ENCODE measurements around the gene CACNA2D4.

The CACNA2D4 gene

GRCh38 chr12:1845886-1846285 is 72.6 kb downstream of the CACNA2D4 start:
- H3K4me3 ChIP-seq (ENCODE audit: insufficient read depth, low read depth, low read length): no peak overlapping the region
- WGBS, 2 experiments: 94% methylated on average over 5 of the region's 5 CpGs
- H3K36me3 ChIP-seq (ENCODE audit: control insufficient read depth, insufficient read depth, low read length): no peaks in the 10 kb centered on the region
- H3K27ac ChIP-seq (ENCODE audit: insufficient read depth, low read depth, low read length, poor library complexity, severe bottlenecking): no peak overlapping the region
- H3K27me3 ChIP-seq (ENCODE audit: control insufficient read depth, insufficient read depth, low read length, poor library complexity, severe bottlenecking): peaks cover 4% of the 10 kb centered on the region
- no peaks in the 10 kb centered on the region for H3K9me3 ChIP-seq (ENCODE audit: control insufficient read depth, low read length)
- H3K4me1 ChIP-seq (ENCODE audit: control insufficient read depth, insufficient read depth, low read length): peaks cover 4% of the 10 kb centered on the region

- 93 to 95% methylated on average over 14 of the region's 14 CpGs for WGBS, 2 experiments
- Histone ChIP-seq H3K27me3 (ENCODE audit: control insufficient read depth, insufficient read depth, low read length, poor library complexity, severe bottlenecking) (peaks cover 4% of the 10 kb centered on the region), H3K9me3 (ENCODE audit: control insufficient read depth, low read length) (no peaks in the 10 kb centered on the region), H3K27ac (ENCODE audit: insufficient read depth, low read depth, low read length, poor library complexity, severe bottlenecking) (no peak overlapping the region), H3K4me3 (ENCODE audit: insufficient read depth, low read depth, low read length) (no peak overlapping the region), H3K4me1 (ENCODE audit: control insufficient read depth, insufficient read depth, low read length) (peaks cover 4% of the 10 kb centered on the region), H3K36me3 (ENCODE audit: control insufficient read depth, insufficient read depth, low read length) (no peaks in the 10 kb centered on the region)
These were observed 73.0 kb downstream of the CACNA2D4 start for GRCh38 chr12:1845427-1845826.

GRCh38 chr12:1844661-1845409 is 73.6 kb downstream of the CACNA2D4 start:
- peaks cover 4% of the 10 kb centered on the region for H3K4me1 ChIP-seq (ENCODE audit: control insufficient read depth, insufficient read depth, low read length)
- no peak overlapping the region for H3K4me3 ChIP-seq (ENCODE audit: insufficient read depth, low read depth, low read length)
- no peaks in the 10 kb centered on the region for H3K36me3 ChIP-seq (ENCODE audit: control insufficient read depth, insufficient read depth, low read length)
- no peak overlapping the region for H3K27ac ChIP-seq (ENCODE audit: insufficient read depth, low read depth, low read length, poor library complexity, severe bottlenecking)
- H3K27me3 ChIP-seq (ENCODE audit: control insufficient read depth, insufficient read depth, low read length, poor library complexity, severe bottlenecking): peaks cover 4% of the 10 kb centered on the region
- WGBS, 2 experiments: 56 to 57% methylated on average over 12 of the region's 12 CpGs
- no peaks in the 10 kb centered on the region for H3K9me3 ChIP-seq (ENCODE audit: control insufficient read depth, low read length)

GRCh38 chr12:1844223-1844622 is 74.2 kb downstream of the CACNA2D4 start:
- H3K27me3 ChIP-seq (ENCODE audit: control insufficient read depth, insufficient read depth, low read length, poor library complexity, severe bottlenecking): peaks cover 4% of the 10 kb centered on the region
- 68% methylated on average over 10 of the region's 10 CpGs for WGBS, 2 experiments

GRCh38 chr12:1843641-1844005 is 74.8 kb downstream of the CACNA2D4 start:
- WGBS, 2 experiments: 90 to 91% methylated on average over 3 of the region's 3 CpGs
- Histone ChIP-seq H3K27me3 (ENCODE audit: control insufficient read depth, insufficient read depth, low read length, poor library complexity, severe bottlenecking) (peaks cover 4% of the 10 kb centered on the region), H3K9me3 (ENCODE audit: control insufficient read depth, low read length) (no peaks in the 10 kb centered on the region), H3K4me1 (ENCODE audit: control insufficient read depth, insufficient read depth, low read length) (peaks cover 4% of the 10 kb centered on the region), H3K36me3 (ENCODE audit: control insufficient read depth, insufficient read depth, low read length) (no peaks in the 10 kb centered on the region), H3K4me3 (ENCODE audit: insufficient read depth, low read depth, low read length) (no peak overlapping the region), H3K27ac (ENCODE audit: insufficient read depth, low read depth, low read length, poor library complexity, severe bottlenecking) (no peak overlapping the region)

More at GRCh38 chr12:1844223-1844622, 74.2 kb downstream of the CACNA2D4 start:
- no peaks in the 10 kb centered on the region for H3K9me3 ChIP-seq (ENCODE audit: control insufficient read depth, low read length)
- no peaks in the 10 kb centered on the region for H3K36me3 ChIP-seq (ENCODE audit: control insufficient read depth, insufficient read depth, low read length)
- H3K4me3 ChIP-seq (ENCODE audit: insufficient read depth, low read depth, low read length): no peak overlapping the region
- H3K27ac ChIP-seq (ENCODE audit: insufficient read depth, low read depth, low read length, poor library complexity, severe bottlenecking): no peak overlapping the region
- peaks cover 4% of the 10 kb centered on the region for H3K4me1 ChIP-seq (ENCODE audit: control insufficient read depth, insufficient read depth, low read length)

- H3K27me3 ChIP-seq (ENCODE audit: control insufficient read depth, insufficient read depth, low read length, poor library complexity, severe bottlenecking): peaks cover 4% of the 10 kb centered on the region
- no peak overlapping the region for H3K27ac ChIP-seq (ENCODE audit: insufficient read depth, low read depth, low read length, poor library complexity, severe bottlenecking)
- H3K36me3 ChIP-seq (ENCODE audit: control insufficient read depth, insufficient read depth, low read length): no peaks in the 10 kb centered on the region
- H3K4me3 ChIP-seq (ENCODE audit: insufficient read depth, low read depth, low read length): no peak overlapping the region
- H3K4me1 ChIP-seq (ENCODE audit: control insufficient read depth, insufficient read depth, low read length): peaks cover 2% of the 10 kb centered on the region
- no peaks in the 10 kb centered on the region for H3K9me3 ChIP-seq (ENCODE audit: control insufficient read depth, low read length)
- WGBS, 2 experiments: 87 to 90% methylated on average over 16 of the region's 16 CpGs
These were observed 75.4 kb downstream of the CACNA2D4 start for GRCh38 chr12:1842905-1843640.

- 91 to 92% methylated on average over 17 to 18 of the region's 18 CpGs for WGBS, 2 experiments
- Histone ChIP-seq H3K9me3 (ENCODE audit: control insufficient read depth, low read length) (no peaks in the 10 kb centered on the region), H3K4me3 (ENCODE audit: insufficient read depth, low read depth, low read length) (no peak overlapping the region), H3K27ac (ENCODE audit: insufficient read depth, low read depth, low read length, poor library complexity, severe bottlenecking) (no peak overlapping the region), H3K27me3 (ENCODE audit: control insufficient read depth, insufficient read depth, low read length, poor library complexity, severe bottlenecking) (peaks cover 4% of the 10 kb centered on the region), H3K4me1 (ENCODE audit: control insufficient read depth, insufficient read depth, low read length) (peaks cover 5% of the 10 kb centered on the region), H3K36me3 (ENCODE audit: control insufficient read depth, insufficient read depth, low read length) (no peaks in the 10 kb centered on the region)
These were observed 76.1 kb downstream of the CACNA2D4 start for GRCh38 chr12:1842183-1842904.

GRCh38 chr12:1841586-1842182 is 76.8 kb downstream of the CACNA2D4 start:
- Histone ChIP-seq H3K9me3 (ENCODE audit: control insufficient read depth, low read length) (no peaks in the 10 kb centered on the region), H3K27ac (ENCODE audit: insufficient read depth, low read depth, low read length, poor library complexity, severe bottlenecking) (no peak overlapping the region), H3K27me3 (ENCODE audit: control insufficient read depth, insufficient read depth, low read length, poor library complexity, severe bottlenecking) (peaks cover 4% of the 10 kb centered on the region), H3K4me1 (ENCODE audit: control insufficient read depth, insufficient read depth, low read length) (peaks cover 11% of the 10 kb centered on the region), H3K4me3 (ENCODE audit: insufficient read depth, low read depth, low read length) (no peak overlapping the region), H3K36me3 (ENCODE audit: control insufficient read depth, insufficient read depth, low read length) (no peaks in the 10 kb centered on the region)
- WGBS, 2 experiments: 94 to 95% methylated on average over 13 of the region's 13 CpGs

- Histone ChIP-seq H3K4me1 (ENCODE audit: control insufficient read depth, insufficient read depth, low read length) (peaks cover 13% of the 10 kb centered on the region), H3K27me3 (ENCODE audit: control insufficient read depth, insufficient read depth, low read length, poor library complexity, severe bottlenecking) (peaks cover 4% of the 10 kb centered on the region), H3K36me3 (ENCODE audit: control insufficient read depth, insufficient read depth, low read length) (no peaks in the 10 kb centered on the region), H3K27ac (ENCODE audit: insufficient read depth, low read depth, low read length, poor library complexity, severe bottlenecking) (no peak overlapping the region), H3K4me3 (ENCODE audit: insufficient read depth, low read depth, low read length) (no peak overlapping the region), H3K9me3 (ENCODE audit: control insufficient read depth, low read length) (no peaks in the 10 kb centered on the region)
- WGBS, 2 experiments: 95% methylated on average over 16 of the region's 16 CpGs
These were observed 77.4 kb downstream of the CACNA2D4 start for GRCh38 chr12:1840981-1841425.
